ENCODE results near the gene TNIK. TPM values are rescaled to one million over a fixed set of nuclear protein-coding genes. Genes with fewer than 3 reads are reported as not detected.
A peak's percentile ranks its signal among the peaks of the same experiment; 100 is the strongest.

TNIK gene
- total and polyA plus RNA-seq, 5 experiments from 2014 or later, result 13.2 to 50.0 (median 16.1) TPM

DNA sequence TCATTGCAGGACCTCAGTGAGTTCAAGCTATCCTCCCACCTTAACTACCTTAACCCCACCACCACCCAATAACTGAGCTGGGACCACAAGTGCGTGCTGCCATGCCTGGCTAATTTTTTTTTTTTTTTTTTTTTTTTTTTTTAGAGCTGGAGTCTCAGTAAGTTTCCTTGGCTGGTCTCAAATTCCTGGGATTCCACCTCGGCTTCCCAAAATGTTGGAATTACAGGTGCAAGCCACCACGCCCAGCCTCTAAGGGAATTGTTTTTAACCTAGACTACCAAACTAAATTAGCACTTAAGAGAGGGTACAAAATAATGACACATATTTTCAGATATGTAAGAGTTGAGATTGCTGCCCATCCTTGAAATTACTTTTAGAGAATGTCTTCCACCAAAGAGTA, 4.3 kb upstream of the TNIK start:
- H3K4me1 Mint-ChIP-seq, result peaks cover 5 to 18% (median 16%) of the 10 kb centered on the region in 4 donors
- H3K27me3 Mint-ChIP-seq, result peaks cover 0 to 2% (median 0%) of the 10 kb centered on the region in 5 donors
- H3K27ac Mint-ChIP-seq, result no peak overlapping the region
- no peak overlapping the region for H3K4me3 Mint-ChIP-seq
- POLR2A ChIA-PET, result no interaction called here
- ATAC-seq, result no peak
- no peaks in the 10 kb centered on the region for H3K36me3 Mint-ChIP-seq
- no peaks in the 10 kb centered on the region for H3K9me3 Mint-ChIP-seq
- DNase-seq, result no peak

DNA sequence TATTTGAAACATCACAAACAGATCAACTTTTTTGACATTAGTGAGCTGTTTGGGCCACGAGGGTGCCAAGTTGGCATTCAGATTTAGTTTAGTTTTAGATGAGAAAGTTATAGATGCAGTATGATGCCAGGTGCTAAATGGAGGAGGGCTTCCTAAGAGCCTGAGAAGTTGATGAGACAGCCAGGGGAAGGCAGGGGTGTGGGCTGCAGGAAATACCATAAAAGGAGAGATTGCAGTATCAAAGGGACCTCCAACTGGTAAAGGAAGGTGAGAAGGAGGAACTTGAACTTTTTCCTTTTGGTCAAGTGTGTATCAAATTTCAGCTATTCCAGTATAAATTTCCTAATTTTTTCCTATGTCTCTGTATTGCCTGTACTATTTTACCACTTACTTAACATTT, 2.0 kb upstream of the TNIK start:
- H3K27ac Mint-ChIP-seq, result peak overlapping the region in 8 of 10 donors; percentile 46 to 95 (median 89)
- ATAC-seq, result no peak
- POLR2A ChIA-PET, result interaction anchor here (1.6 to 3.3 kb wide), 3 partner anchors 10 to 30 kb away, joined by 6 to 28 read pairs (median 6); no protein-coding TSS in a partner anchor
- peak in 5 of 10 donors; percentile 16 to 44 (median 25) for DNase-seq
- peaks cover 17 to 36% (median 26%) of the 10 kb centered on the region in 4 donors for H3K4me1 Mint-ChIP-seq
- H3K27me3 Mint-ChIP-seq, result no peaks in the 10 kb centered on the region
- H3K36me3 Mint-ChIP-seq, result no peaks in the 10 kb centered on the region
- H3K9me3 Mint-ChIP-seq, result no peaks in the 10 kb centered on the region
- peak overlapping the region; percentile 29 to 98 (median 93) for H3K4me3 Mint-ChIP-seq

DNA sequence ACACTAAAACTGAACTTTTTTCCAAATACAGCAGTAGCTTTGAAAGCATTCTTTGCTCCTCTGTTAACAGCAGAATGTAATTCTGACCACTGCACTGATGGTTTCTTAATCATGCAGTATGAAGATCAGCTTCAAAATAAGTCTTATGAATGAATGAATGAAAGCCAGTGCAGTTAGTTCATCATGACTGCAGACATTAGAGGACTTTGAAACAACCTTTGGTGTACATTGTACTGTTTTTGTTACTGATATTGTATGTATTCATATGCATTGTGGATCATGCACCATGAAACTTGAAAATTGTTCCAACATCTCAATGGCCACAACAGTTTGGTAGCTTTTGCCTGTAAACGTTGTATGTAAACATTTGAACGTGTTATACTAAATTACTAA, 1.3 kb upstream of the TNIK start:
- peak overlapping the region; percentile 91 to 98 (median 93) for H3K4me3 Mint-ChIP-seq
- H3K27me3 Mint-ChIP-seq, result no peaks in the 10 kb centered on the region
- no peaks in the 10 kb centered on the region for H3K36me3 Mint-ChIP-seq
- peak overlapping the region; percentile 88 to 96 (median 95) for H3K27ac Mint-ChIP-seq
- no peaks in the 10 kb centered on the region for H3K9me3 Mint-ChIP-seq
- ATAC-seq (no peak), DNase-seq (no peak)
- H3K4me1 Mint-ChIP-seq, result peaks cover 21 to 44% (median 34%) of the 10 kb centered on the region in 4 donors
- POLR2A ChIA-PET, result interaction anchor here (1.6 to 3.3 kb wide), 5 partner anchors 10 to 207 kb away, joined by 6 to 28 read pairs (median 8); no protein-coding TSS in a partner anchor

DNA sequence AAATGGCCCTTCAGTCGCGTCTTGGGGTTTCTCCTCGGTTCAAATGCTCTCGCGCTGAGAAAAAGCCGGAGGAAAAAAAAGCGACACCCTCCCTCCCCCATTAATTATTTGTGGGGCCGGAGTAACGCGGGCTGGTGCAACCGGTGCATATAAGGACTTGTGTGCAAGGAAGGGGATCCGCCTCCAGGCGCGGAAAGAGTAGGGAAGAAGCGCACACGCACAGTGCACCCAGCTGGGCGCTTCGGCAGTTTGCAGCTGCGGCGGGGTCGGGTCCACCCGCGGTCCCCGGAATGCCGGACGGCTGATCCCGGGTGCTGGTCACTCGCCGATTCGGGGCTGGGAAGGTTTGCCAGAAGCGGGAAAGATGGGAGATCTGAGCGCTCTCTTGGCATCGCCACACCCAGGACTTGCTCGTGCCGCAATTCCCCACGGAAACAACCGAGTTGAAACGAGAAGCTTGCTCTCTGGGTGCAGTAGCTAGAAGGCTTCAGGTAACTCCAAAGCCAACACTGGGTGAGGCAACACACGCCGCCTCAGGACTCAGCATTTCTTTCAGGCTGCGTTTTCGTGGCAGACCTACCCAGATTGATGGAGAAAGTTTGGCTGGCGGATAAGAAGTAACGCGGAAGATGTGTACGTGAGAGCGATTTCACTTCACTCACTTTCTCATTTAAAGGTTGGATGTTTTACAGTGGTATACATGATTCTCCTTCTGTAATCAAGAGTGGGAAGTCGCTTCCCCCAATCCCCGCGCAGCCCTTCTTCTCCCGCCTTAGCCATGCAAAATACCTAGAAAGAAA, 720 bp upstream of the TNIK start:
- DNase-seq (peak in 7 of 10 donors; percentile 3 to 49 (median 35)), ATAC-seq (peak; percentile 17 to 23)
- no peaks in the 10 kb centered on the region for H3K36me3 Mint-ChIP-seq
- POLR2A ChIA-PET, result interaction anchor here (0.6 to 3.3 kb wide), 8 partner anchors 9 to 206 kb away, joined by 3 to 28 read pairs (median 7); no protein-coding TSS in a partner anchor
- H3K4me3 Mint-ChIP-seq, result peak overlapping the region; percentile 91 to 98 (median 93)
- no peaks in the 10 kb centered on the region for H3K9me3 Mint-ChIP-seq
- H3K27ac Mint-ChIP-seq, result peak overlapping the region; percentile 88 to 96 (median 95)
- no peaks in the 10 kb centered on the region for H3K27me3 Mint-ChIP-seq
- H3K4me1 Mint-ChIP-seq, result peaks cover 22 to 47% (median 39%) of the 10 kb centered on the region in 4 donors

DNA sequence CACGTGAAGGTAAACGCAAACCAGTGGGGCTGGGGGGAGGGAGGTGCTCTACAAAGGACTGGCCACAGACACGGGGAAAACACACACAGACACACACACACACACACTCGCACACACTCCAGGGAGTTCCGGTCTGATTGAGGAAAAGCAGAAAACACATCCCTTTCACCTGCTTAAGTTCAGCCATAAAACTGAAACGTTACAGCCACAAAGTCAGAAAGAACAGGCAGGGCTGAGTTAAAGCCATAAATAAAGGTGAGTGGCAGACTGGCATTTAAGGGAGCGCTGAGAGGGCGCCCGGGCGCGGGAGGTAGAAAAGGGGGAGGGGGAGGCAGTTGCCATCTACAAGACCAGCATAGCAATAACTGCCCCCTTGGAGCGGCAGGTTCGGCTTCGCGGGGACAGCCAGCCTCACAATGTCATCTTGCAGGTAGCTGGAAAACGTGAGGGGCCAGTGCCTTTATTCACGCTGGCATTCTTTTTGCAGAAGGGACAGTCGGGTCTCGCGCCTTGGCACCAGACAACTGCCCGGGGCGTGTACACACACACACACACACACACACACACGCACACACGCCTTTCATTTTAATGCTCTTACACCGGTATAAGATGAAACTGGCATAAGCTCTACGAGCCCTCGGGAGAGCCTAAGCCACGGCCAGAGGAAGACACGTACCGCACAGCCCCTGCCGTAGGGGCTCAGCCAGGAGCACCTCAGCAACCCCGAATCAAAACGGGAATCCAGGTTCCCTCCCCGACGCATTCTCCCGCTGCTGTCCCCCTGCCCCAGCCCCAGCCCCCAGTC, 866 bp downstream of the TNIK start:
- H3K4me1 Mint-ChIP-seq, result peaks cover 26 to 58% (median 53%) of the 10 kb centered on the region in 4 donors

DNA sequence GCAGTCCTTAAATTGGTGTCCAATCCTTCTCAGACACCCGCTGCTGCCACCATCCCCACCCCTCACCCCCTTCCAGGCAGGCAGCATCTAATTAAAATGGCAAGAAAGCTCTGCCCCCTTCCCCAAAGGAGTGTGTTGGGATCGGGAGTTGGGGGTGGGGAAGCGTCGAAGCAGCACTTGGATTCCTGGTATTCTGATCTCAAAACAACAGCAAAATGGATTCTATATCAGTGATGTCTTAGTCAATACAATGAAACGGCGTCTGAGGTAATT, 1.4 kb downstream of the TNIK start:
- ATAC-seq (no peak), DNase-seq (no peak)
- H3K27me3 Mint-ChIP-seq, result no peaks in the 10 kb centered on the region
- H3K27ac Mint-ChIP-seq, result peak overlapping the region; percentile 88 to 98 (median 94)
- H3K36me3 Mint-ChIP-seq, result peaks cover 0 to 2% (median 0%) of the 10 kb centered on the region in 3 donors
- peaks cover 26 to 58% (median 52%) of the 10 kb centered on the region in 4 donors for H3K4me1 Mint-ChIP-seq
- H3K9me3 Mint-ChIP-seq, result no peaks in the 10 kb centered on the region
- POLR2A ChIA-PET, result interaction anchor here (0.6 to 3.3 kb wide), 9 partner anchors 13 to 1729 kb away, joined by 3 to 28 read pairs (median 4); no protein-coding TSS in a partner anchor
- H3K4me3 Mint-ChIP-seq, result peak overlapping the region; percentile 91 to 98 (median 93)

More for the DNA sequence above, 866 bp downstream of the TNIK start:
- POLR2A ChIA-PET, result interaction anchor here (0.6 to 3.3 kb wide), 12 partner anchors 17 to 1729 kb away, joined by 3 to 28 read pairs (median 4); no protein-coding TSS in a partner anchor
- DNase-seq (peak; percentile 30 to 78 (median 61)), ATAC-seq (peak; percentile 21 to 35)
- no peaks in the 10 kb centered on the region for H3K9me3 Mint-ChIP-seq
- peaks cover 0 to 2% (median 0%) of the 10 kb centered on the region in 3 donors for H3K36me3 Mint-ChIP-seq
- H3K4me3 Mint-ChIP-seq, result peak overlapping the region; percentile 91 to 98 (median 93)
- no peaks in the 10 kb centered on the region for H3K27me3 Mint-ChIP-seq
- H3K27ac Mint-ChIP-seq, result peak overlapping the region; percentile 88 to 98 (median 94)

DNA sequence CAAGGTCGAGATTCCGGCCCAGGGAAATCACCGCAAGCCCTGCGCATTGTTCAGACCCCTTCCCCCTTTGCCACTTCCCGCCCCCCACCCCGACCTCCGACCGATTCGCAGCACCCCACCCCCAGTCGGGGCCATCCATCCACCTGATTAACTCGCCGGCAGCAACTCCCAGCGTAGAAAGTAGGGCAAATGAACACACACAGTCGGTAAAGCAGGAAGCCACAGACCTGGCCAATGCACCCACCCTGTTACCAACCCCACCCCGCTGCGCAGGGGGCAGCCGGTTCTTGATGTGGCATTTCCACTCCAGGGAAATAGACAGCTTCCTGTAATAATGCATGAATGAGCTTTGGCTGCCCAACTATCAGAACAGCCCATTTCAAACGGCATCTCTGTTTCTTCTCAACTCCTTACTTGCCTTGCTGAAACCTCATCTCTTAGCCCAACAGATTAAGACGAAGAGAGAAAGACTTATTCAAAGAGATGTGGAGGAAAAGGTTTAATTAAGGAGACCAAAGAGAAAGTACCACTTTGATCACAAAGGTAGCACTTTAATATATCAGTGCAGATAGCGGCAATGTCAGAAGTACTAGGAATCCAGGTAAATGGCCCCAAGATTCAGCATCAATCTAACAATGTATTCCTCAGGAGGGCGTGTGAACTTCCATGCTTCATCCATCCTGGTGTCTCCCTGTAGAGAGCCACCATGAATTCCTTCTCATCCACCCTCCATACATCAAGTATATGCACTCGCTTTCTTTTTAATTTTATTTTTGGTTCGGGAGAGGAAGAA, 1.9 kb downstream of the TNIK start:
- H3K27ac Mint-ChIP-seq, result peak overlapping the region; percentile 88 to 98 (median 94)
- no peaks in the 10 kb centered on the region for H3K9me3 Mint-ChIP-seq
- H3K36me3 Mint-ChIP-seq, result peaks cover 0 to 2% (median 0%) of the 10 kb centered on the region in 3 donors
- ATAC-seq, result peak; percentile 9 to 11
- no peaks in the 10 kb centered on the region for H3K27me3 Mint-ChIP-seq
- DNase-seq, result peak; percentile 33 to 73 (median 49)
- POLR2A ChIA-PET, result interaction anchor here (0.6 to 2.9 kb wide), 5 partner anchors 13 to 256 kb away, joined by 3 to 15 read pairs (median 3); no protein-coding TSS in a partner anchor
- H3K4me1 Mint-ChIP-seq, result peaks cover 26 to 58% (median 51%) of the 10 kb centered on the region in 4 donors
- H3K4me3 Mint-ChIP-seq, result peak overlapping the region; percentile 91 to 98 (median 93)

DNA sequence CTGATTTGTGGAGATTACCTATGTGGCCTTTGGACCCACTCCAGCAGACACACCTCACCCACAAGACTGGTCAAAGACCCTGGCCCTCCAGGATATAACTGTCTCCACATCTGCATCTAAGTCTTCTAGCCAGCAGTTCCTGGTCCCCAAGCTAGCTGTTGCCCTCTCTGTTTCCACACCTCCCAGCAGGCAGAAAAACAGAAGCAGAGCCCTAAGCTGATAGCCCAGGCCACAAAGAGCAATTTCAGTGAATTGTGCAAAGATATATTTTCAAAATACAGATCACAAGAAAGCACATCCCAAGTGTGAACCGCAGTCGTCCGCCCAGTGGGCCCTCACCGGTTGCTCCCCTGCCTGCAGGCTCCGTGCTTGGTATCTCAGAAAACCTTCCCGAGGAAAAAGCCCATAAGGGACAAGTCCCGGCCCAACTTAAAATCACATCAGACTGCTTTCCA, 2.6 kb downstream of the TNIK start:
- POLR2A ChIA-PET, result interaction anchor here (0.8 to 1.5 kb wide), 3 partner anchors 12 to 256 kb away, joined by 3 to 4 read pairs (median 3); no protein-coding TSS in a partner anchor
- Mint-ChIP-seq H3K27me3 (no peaks in the 10 kb centered on the region), H3K9me3 (no peaks in the 10 kb centered on the region), H3K27ac (peak overlapping the region; percentile 88 to 98 (median 94)), H3K4me1 (peaks cover 26 to 56% (median 51%) of the 10 kb centered on the region in 4 donors), H3K36me3 (peaks cover 0 to 2% (median 0%) of the 10 kb centered on the region in 3 donors), H3K4me3 (peak overlapping the region; percentile 91 to 98 (median 93))
- DNase-seq, result peak in 1 of 10 donors; percentile 16
- no peak for ATAC-seq

DNA sequence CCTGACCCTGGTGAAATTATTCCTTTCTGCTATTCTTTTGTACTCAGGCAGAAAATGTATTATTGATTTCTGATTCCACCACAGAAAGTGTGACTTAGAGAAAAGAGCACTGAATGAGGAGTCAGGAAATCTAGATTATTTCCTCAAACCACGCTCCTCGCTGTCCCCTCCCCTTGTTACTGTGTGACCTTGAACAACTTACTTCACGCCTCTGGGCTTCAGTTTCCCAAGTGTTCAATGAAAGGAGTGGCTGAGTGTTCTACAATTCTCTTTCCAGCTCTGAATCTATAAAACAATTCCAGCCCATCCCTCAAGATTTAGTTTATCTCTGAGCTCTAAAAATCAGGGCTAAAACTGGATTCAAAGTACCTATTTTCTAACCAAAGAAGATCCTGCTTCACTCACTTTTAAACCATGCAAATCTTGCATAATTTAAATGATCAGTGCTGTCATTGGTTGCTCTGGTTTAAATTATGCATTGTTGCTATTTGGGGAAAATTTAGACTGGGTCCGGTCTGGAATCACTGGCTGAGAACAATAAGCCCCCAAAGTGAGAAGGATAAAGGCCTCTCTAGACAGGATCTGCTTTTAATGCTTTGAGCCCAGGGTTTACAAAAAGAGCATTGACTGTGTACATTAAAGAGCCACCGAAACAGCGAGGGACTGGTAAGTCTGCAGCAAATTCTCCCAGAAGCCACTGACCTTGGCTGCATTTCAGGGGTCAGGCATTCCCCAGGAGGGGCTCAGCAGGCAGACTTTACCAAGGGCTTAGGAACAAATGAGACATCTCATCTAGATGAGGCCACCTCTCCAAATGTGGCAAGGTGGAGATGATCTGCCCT, 3.2 kb downstream of the TNIK start:
- DNase-seq (no peak), ATAC-seq (no peak)
- POLR2A ChIA-PET, result interaction anchor here (0.8 to 1.5 kb wide), 3 partner anchors 8 to 255 kb away, joined by 3 read pairs; no protein-coding TSS in a partner anchor

DNA sequence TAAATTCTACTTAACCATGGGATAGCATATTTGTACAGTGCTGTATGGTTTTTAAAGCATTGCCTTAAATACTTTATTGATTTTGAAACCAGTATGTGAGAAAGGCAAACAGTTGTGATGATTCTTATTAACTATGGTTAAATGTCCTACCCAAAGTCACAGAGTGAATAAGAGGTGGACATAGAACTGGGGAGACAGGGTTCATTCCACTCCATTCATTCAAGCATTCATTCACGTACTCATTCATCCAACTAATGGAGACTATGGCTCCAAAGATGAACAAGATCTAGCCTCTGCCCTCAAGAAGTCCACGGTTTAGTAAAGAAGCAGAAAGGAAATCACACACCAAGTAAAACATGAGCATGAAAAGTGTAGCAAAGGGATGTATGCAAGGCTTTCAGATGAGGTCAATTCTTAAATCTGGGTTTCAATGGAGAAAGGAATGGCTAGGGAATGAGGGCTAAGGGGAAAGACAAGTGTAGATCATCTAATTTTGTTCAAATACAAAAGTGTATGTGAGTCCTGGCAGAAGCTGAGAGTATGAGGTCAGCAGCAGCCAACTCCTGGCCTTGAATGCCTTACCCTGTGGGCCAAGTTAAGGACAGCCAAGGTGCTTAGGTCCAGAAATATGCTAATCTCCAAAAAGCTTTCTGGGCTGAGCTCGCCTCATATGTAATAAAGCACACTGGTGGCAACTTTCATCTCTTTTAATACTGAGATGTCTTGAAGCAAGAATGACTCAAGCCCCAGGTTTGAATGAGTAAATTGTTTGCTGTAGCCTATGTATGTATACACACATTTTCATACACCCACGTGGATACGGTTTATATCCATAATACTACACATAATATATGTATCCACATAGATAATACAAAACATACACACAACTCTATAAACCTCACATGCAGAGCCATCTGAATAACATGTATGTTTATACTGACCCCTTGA, 4.3 kb downstream of the TNIK start:
- Mint-ChIP-seq H3K4me3 (peak overlapping the region in 9 of 10 donors; percentile 8 to 98 (median 92)), H3K27ac (peak overlapping the region in 9 of 10 donors; percentile 9 to 91 (median 28)), H3K27me3 (no peaks in the 10 kb centered on the region), H3K9me3 (no peaks in the 10 kb centered on the region), H3K36me3 (peaks cover 0 to 2% (median 0%) of the 10 kb centered on the region in 3 donors), H3K4me1 (peaks cover 30 to 41% (median 37%) of the 10 kb centered on the region in 4 donors)
- ATAC-seq, result no peak
- no peak for DNase-seq
- POLR2A ChIA-PET, result interaction anchor here (0.7 to 1.0 kb wide), 2 partner anchors 10 to 164 kb away, joined by 3 to 4 read pairs; no protein-coding TSS in a partner anchor

More for the DNA sequence above, 3.2 kb downstream of the TNIK start:
- Mint-ChIP-seq H3K9me3 (no peaks in the 10 kb centered on the region), H3K27me3 (no peaks in the 10 kb centered on the region), H3K4me3 (peak overlapping the region; percentile 91 to 98 (median 93)), H3K36me3 (peaks cover 0 to 2% (median 0%) of the 10 kb centered on the region in 3 donors), H3K27ac (peak overlapping the region; percentile 88 to 98 (median 94)), H3K4me1 (peaks cover 24 to 50% (median 46%) of the 10 kb centered on the region in 4 donors)
